A673 (cell line): ENCODE data around the gene RASSF10. TPM values are rescaled to one million over a fixed set of nuclear protein-coding genes. Genes with fewer than 3 reads are reported as not detected.

Source experiments
- BruUV-seq: library from RNA; stranded (reverse); fragments of 400-500 nt; replicated peaks from 2 replicates; lab custom pipeline; 2021; lab: Mats Ljungman, UMichigan
- CTCF ChIA-PET: fragments of 300-600 bp; sonication (Branson Sonifier 250); formaldehyde crosslinking; loops from one replicate; lab custom pipeline; 2022; ENCODE audit warnings: antibody characterized with exemption; lab: Charles Lee
- POLR2A ChIA-PET: fragments of 300-600 bp; sonication (Branson Sonifier 250); formaldehyde crosslinking; loops from one replicate; lab custom pipeline; 2022; ENCODE audit warnings: antibody characterized with exemption; ENCODE audit not compliant: low non-redundant PET; lab: Charles Lee
- DNase-seq: peaks from one replicate; pipeline ENCODE4 v3.0.0-alpha.2; 2015; ENCODE audit warnings: low spot score
- H3K27ac ChIP-seq: fragments of 200-600 bp; sonication (generic); 2 replicates; pipeline ENCODE4 v1.5.1; 2016; ENCODE audit warnings: mixed run types, low read depth, mild to moderate bottlenecking, mixed read lengths, antibody characterized with exemption, low read length; ENCODE audit not compliant: poor library complexity, severe bottlenecking
- H3K27me3 ChIP-seq: fragments of 200-600 bp; sonication (generic); replicated peaks from 2 replicates; pipeline ENCODE4 v1.6.1; 2017; ENCODE audit warnings: mixed run types, low read depth, mild to moderate bottlenecking, mixed read lengths, antibody characterized with exemption, low read length; ENCODE audit not compliant: insufficient read depth, poor library complexity
- H3K36me3 ChIP-seq: fragments of 200-600 bp; sonication (generic); 2 replicates; pipeline ENCODE4 v1.6.1; 2016; ENCODE audit warnings: mixed run types, mild to moderate bottlenecking, mixed read lengths, antibody characterized with exemption, low read length; ENCODE audit not compliant: insufficient read depth, poor library complexity, severe bottlenecking
- H3K4me1 ChIP-seq: fragments of 200-600 bp; sonication (generic); 2 replicates; pipeline ENCODE4 v1.6.1; 2017; ENCODE audit warnings: mixed run types, mild to moderate bottlenecking, mixed read lengths, antibody characterized with exemption, low read length; ENCODE audit not compliant: insufficient read depth, poor library complexity, severe bottlenecking
- H3K4me3 ChIP-seq: fragments of 200-600 bp; sonication (generic); 2 replicates; pipeline ENCODE4 v1.5.1; 2016; ENCODE audit warnings: low read depth, mixed run types, mild to moderate bottlenecking, mixed read lengths, low read length; ENCODE audit not compliant: poor library complexity, severe bottlenecking
- H3K9me3 ChIP-seq: fragments of 200-600 bp; sonication (generic); 2 replicates; pipeline ENCODE4 v1.6.1; 2016; ENCODE audit warnings: mixed run types, low read depth, mild to moderate bottlenecking, mixed read lengths, antibody characterized with exemption, low read length; ENCODE audit not compliant: poor library complexity, severe bottlenecking
- CTCF ChIP-seq: fragments of 300-800, 200-600 bp; sonication (generic); conservative IDR thresholded peaks from 2 replicates; pipeline ENCODE4 v1.5.1; 2017; ENCODE audit warnings: low read depth, mild to moderate bottlenecking, antibody characterized with exemption, low read length, moderate library complexity, mixed read lengths
- EZH2 ChIP-seq: fragments of 200-600 bp; sonication (generic); IDR thresholded peaks from 2 replicates; pipeline ENCODE4 v1.6.1; 2017; ENCODE audit warnings: borderline replicate concordance, low read depth, mild to moderate bottlenecking, mixed read lengths, antibody characterized with exemption, low read length; ENCODE audit not compliant: poor library complexity, severe bottlenecking
- intact Hi-C: fragments of 100-400 bp; cut with micrococcal nuclease; formaldehyde crosslinking; loops from one replicate; pipeline ENCODE4 v1.10.0; 2022; ENCODE audit not compliant: unreplicated experiment
- total RNA-seq: library from RNA; stranded (reverse); gene quantifications from 2 replicates; pipeline ENCODE4 v1.2.3, GENCODE V29; 2021

The RASSF10 gene
- total RNA-seq, 1 experiment from 2014 or later: 0.15 TPM

- TF ChIP-seq EZH2 (no peak), CTCF (no peak)
- POLR2A ChIA-PET: no interaction called here
Observed at GRCh38 chr11:13031349-13031748, 22.2 kb downstream of the RASSF10 start.

GRCh38 chr11:13033760-13034533 lies 24.8 kb downstream of the RASSF10 start:
- POLR2A ChIA-PET: interaction anchor here (0.6 kb wide), 1 partner anchor 12 kb away, joined by 3 read pairs; no protein-coding TSS in a partner anchor
- TF ChIP-seq EZH2 (no peak), CTCF (no peak)
- no TSS peak for BruUV-seq
- CTCF ChIA-PET: no interaction called here
- H3K4me3 ChIP-seq: no peak overlapping the region
- no peaks in the 10 kb centered on the region for H3K36me3 ChIP-seq
- intact Hi-C loops: no loop called here
- peaks cover 22% of the 10 kb centered on the region for H3K27me3 ChIP-seq
- no peak for DNase-seq
- H3K4me1 ChIP-seq: no peaks in the 10 kb centered on the region
- no peak overlapping the region for H3K27ac ChIP-seq
- H3K9me3 ChIP-seq: no peaks in the 10 kb centered on the region

More at GRCh38 chr11:13031349-13031748, 22.2 kb downstream of the RASSF10 start:
- Histone ChIP-seq H3K9me3 (no peaks in the 10 kb centered on the region), H3K27ac (no peak overlapping the region), H3K4me3 (no peak overlapping the region), H3K36me3 (no peaks in the 10 kb centered on the region), H3K27me3 (peaks cover 18% of the 10 kb centered on the region), H3K4me1 (no peaks in the 10 kb centered on the region)
- CTCF ChIA-PET: no interaction called here
- no TSS peak for BruUV-seq
- intact Hi-C loops: no loop called here
- no peak for DNase-seq

- Histone ChIP-seq H3K9me3 (no peaks in the 10 kb centered on the region), H3K4me1 (no peaks in the 10 kb centered on the region), H3K4me3 (no peak overlapping the region), H3K27me3 (peaks cover 29% of the 10 kb centered on the region), H3K36me3 (no peaks in the 10 kb centered on the region), H3K27ac (no peak overlapping the region)
- TF ChIP-seq CTCF (no peak), EZH2 (no peak)
- BruUV-seq: no TSS peak
- intact Hi-C loops: no loop called here
- no peak for DNase-seq
- ChIA-PET POLR2A (no interaction called here), CTCF (no interaction called here)
Observed at GRCh38 chr11:13035711-13036110, 26.6 kb downstream of the RASSF10 start.
